Smooth muscle cell of the brain vasculature (primary cell): ENCODE data around the gene SIM2.

Experiments used
- DNase-seq: peaks from one replicate; pipeline ENCODE4 v3.0.0-alpha.2; 2012; ENCODE audit warnings: low read depth, low spot score

Gene SIM2

DNA sequence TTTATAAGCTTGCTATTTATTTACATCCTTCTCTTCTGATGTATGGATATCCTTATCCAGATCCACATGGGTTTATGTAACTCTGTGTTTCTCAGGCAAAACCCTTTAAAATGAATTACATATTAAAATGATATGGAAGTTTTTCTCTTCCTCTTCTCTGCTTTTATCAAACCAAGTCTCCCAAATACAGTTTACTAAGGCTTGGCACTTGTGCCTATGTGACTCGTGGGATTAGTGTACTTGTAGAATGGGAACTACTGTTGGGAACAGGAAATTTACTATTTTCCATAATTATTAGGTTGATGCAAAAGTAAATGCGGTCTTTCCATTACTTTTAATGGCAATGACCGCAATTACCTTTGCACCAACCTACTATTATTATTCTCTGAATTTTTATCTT lies 14.8 kb downstream of the SIM2 start:
- DNase-seq = no peak

DNA sequence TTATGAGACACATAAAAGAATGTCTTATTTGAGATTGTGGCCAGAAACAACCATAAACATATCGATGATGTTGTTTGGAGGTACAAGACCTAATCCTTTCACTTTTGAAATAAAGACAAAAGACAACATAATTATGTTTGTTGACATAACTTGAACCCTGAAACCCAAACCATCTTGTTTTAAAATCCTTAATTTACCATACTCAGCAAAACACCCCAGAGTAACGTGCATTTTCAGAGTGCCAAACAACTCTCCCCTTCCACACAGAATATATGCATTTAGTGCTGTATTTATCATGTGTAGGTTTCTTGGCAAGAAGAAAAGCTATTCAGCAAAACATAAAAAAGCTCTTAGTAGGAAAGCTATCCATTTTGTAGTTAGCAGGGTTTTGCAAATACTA lies 17.5 kb downstream of the SIM2 start:
- no peak for DNase-seq

DNA sequence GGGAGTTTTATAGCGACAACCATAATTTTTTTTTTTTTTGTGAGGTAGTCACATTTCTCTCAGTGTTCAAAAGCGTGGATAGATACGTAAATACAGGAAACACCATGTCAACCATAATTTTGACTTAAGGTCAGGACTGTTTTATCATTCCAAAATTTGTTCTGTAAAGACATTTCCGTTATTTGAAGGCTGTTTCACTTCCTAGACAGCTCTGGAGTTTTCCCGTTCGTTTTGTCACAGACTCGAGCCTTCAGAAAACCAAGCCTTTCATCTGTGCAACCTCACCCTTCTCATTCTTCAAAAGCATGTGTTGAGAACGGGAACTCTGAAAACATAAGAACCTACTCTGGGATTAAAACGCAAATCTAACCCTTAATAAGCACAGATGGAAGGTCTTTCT lies 17.9 kb downstream of the SIM2 start:
- no peak for DNase-seq

DNA sequence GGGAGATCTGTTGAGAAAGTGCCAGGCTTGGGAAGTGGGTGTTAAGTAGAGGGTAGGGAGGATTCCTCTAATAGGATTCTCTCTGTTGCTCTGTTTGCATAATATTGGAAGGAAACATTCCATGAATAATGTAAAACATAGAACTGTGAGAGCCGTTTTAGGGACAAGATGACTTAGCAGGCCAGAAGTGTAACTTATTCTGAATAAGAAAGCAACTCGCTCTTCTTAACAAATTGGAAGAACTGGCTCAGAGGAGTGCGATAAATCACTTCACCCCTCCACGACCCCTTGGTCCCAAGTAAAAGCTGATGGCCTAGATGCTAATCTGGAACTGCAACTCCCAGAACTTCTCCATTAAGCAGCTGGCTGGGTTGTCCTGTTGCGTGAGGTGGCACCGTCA lies 19.1 kb downstream of the SIM2 start:
- no peak for DNase-seq

DNA sequence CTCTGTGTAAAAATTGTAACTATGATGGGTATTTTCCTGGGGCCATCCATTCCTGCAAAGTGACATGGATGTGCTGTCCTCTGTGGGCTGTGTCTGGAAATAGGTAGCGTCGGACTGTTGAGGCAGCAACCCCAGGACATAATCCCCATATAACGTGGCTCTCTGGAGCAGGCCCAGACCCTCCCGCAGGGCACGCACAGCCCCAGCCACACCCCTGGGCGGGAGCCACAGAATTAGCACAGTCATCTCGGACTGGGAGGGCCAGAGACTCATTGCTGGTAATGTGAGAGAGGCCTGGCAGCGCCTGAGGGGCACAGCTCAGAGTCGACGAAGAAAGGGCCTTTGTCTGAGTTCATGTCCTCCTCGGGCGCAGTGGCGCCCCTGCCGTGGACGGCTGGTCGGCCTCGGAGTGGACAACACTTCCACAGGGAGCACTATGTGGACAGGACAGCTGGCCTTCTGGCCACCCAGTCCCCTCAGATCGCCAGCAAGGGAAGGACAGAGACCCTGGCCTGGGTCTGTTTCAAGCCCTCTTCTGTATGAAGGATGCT lies 20.1 kb downstream of the SIM2 start:
- no peak for DNase-seq

DNA sequence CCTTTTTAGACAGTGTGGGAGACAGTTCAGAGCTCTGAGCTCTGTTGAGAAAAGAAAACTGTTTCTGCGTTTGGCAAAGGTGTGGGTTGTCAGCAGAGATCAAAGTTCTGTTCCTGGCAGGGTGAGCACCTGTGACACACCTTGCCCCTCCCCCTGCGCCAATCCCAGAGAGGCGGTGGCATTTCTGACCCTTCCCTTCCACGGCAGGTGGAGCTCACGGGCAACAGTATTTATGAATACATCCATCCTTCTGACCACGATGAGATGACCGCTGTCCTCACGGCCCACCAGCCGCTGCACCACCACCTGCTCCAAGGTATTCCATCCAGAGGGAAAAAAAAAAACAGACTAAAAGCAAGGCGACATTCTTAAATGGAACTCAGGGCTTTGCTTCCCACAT lies 20.7 kb downstream of the SIM2 start:
- no peak for DNase-seq

DNA sequence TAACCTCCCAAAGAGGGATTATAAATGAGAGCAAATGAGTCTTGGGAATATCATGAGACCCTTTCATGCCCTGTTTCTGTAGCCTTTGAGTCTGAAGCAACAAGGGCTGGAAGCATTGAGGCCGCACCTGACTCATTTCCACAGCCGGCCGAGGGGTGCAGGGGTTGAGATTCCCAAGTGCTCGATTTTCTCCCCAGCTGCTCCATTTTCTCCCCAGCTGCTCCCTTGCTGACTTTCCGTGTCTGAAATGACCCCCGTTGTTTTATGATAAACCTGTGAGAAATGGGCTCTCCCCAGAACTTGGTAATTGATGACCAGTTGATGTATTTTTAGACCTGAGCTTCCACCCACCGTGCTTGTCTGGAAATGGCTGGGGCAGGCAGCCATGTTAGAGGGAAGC lies 22.9 kb downstream of the SIM2 start:
- no peak for DNase-seq

DNA sequence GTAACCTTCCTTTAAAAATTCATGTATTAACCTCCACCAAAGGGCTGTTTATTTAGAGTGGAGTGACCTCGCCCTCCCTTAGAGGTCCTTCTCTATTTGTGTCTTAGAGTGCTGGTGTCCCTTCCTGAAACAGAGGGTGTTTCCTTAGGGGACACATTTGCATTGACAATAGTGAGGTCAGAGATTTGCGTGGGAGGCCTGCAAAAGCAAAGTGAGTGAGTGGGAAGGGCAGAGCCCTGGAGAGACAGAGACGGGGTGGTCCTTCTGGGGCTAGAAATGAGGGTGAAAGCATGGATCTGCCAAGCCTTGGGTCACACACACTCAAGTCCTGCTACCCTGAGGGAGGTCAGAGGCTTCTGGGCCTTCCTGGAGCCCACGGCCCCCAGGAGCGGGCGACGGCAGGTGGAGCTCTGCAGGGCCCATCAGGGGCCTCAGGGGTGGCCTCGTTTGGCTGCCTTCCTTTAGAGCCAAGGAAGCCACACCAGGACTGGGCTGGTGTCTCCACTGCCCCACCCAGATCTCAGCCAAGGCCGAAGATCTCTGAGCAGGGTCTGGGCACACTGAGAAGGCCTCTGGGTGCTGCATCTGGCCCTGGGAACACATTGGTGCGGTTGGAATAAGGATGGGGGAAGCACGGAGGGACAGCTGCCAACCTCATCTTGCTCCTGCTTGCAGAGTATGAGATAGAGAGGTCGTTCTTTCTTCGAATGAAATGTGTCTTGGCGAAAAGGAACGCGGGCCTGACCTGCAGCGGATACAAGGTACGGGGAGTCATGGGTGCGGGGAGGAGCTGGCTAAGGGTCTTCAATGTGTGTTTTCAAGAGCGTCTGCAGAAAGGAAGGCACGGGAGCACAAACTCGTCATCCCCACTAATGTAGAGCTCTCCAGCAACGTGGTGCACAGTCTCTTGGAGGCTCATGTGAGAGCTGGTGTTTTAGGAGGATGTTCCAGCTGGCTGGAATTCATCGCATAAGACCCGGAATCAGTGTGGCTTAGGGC lies 23.8 kb downstream of the SIM2 start:
- no peak for DNase-seq

DNA sequence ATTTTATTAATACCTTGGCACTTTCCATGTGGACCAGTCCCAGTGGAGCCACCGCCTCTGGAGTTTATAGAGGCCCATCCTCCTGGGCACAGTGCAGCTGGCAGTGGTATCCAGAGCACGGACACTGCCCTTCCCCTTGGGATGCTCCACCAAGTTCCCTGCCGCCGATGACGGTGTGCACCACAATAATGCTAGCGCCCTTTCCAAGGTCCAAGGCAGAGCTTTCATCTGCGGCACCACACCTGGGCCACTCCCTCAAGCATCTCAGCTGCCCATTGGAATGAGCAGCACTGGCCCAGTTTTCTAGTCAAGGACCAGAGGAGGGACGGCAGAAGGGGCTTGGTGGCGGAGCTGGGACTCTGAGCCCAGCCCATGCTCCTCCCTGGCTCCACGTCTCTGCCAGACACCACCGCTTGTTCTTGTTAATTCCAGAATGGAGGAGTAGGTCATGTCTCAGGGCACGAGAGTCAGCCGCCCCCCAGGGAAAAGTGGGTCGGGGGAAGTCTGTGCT lies 24.5 kb downstream of the SIM2 start:
- no peak for DNase-seq

DNA sequence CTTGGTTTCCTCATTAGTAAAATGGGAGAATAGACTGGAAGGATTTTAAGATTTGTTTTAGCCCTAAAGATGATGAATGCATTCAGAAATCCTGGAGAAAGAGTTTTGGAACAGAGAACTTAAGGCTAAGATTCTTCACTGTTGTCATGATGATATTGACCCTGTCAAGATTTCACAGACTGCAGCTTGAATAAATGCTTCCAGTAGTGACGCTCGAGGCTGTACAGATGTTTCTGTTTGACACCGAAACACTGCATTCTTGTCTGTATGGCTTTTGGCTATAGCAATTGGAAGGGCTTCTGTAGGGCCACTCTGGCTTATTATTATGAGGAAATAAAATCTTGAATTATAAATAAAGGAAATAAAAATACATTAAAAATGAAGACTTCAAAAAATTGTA lies 25.7 kb downstream of the SIM2 start:
- no peak for DNase-seq

DNA sequence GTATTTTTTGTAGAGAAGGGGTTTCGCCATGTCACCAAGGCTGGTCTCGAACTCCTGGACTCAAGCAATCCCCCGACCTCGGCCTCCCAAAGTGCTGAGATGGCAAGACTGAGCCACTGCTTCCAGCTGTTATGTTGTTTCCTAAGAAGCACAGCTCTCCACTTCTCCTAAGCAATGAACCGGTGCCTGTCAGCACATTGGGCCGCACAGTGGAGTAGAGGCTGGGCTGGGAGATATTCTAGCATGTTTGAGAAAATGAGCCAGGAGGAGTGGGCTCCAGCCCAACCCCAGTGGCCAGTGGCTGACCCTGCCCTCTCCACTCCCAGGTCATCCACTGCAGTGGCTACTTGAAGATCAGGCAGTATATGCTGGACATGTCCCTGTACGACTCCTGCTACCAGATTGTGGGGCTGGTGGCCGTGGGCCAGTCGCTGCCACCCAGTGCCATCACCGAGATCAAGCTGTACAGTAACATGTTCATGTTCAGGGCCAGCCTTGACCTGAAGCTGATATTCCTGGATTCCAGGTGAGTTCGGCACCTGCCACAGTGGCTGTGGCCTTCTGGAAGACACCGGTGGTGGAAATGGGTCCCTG lies 27.0 kb downstream of the SIM2 start:
- DNase-seq = no peak

DNA sequence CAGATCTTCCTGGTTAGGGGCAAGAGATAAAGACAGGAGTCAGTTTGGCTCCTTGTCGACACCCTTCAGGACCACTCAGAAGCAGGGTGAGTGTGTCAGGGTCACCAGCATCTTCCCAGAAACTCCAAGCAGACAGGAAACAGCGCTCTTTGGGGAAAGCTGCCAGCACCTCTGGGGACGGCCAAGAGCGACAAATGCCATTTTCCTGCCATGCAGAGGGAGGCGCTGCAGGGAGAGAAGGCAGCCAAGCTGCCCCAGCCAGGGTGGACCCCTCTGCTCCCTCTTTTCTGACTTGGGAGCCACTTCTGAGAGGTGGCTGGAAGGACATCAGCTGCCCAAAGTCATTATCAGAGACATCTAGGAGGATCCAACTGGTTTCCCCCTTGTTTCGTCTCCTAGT lies 29.0 kb downstream of the SIM2 start:
- no peak for DNase-seq

DNA sequence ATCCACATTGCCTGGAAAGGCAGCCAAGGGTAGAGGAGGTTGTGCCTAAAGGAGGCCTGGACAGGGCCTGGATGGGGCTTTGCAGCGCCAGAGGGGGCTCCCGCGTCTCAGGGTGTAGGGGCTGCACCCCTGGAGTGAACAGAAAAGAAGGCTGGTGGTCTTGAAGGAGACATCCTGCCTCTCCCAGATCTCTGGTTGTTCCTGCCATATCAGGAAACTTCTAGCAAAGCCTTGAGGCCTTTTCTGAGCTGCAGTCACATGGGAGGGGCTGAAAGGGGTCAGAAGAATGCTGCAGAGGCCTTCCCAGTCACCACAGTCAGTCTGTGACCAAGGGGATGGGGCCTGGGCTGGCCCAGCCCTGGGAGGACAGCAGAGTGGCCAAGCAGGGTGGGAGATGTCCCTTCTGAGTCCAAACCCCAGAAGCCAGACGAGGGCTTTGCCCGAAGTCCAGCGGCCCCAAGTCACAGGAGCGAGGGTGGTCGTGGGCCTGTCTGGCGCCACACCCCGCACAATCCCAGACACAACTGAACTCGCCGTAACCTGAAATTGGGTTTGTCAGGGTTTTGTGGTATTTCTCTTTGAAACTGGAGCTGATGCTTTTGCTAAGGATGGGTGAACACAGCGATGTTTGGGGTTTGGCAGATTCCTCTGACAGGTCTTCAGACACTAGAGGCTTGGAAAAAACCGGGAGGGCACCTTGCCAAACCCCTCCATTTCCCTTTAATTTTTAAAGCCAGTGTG lies 29.6 kb downstream of the SIM2 start:
- no peak for DNase-seq

DNA sequence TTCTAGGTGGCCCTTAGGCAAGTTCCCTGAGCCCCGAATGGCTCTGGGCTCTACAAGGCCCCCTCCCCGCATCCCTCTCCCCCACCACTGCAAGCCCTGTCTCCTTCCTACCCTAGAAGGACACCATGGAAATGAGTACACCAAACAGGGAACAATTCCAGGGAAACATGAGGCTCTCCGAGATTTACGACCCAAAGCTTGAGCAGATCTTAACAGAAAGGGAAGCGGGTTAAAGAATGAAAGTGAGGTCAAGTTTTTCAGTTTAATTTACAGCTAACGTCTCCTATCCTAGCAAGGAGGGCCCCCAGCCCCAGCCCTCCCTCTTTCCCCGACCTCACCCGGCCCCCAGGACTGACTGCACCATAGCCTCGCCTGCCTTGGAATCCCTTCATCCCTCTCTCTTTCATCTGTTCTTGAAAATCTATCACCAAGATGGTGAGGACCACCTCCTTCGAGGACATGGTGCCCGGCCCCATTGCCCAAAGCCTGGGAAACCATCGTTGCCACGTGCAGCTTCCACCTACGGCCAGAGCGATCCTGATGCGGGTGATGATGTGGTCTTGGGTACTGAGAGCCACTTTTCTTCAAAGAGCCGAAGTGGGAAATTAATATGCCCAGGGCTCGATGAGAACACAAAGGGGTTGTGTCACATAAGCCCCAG lies 30.5 kb downstream of the SIM2 start:
- DNase-seq = no peak

DNA sequence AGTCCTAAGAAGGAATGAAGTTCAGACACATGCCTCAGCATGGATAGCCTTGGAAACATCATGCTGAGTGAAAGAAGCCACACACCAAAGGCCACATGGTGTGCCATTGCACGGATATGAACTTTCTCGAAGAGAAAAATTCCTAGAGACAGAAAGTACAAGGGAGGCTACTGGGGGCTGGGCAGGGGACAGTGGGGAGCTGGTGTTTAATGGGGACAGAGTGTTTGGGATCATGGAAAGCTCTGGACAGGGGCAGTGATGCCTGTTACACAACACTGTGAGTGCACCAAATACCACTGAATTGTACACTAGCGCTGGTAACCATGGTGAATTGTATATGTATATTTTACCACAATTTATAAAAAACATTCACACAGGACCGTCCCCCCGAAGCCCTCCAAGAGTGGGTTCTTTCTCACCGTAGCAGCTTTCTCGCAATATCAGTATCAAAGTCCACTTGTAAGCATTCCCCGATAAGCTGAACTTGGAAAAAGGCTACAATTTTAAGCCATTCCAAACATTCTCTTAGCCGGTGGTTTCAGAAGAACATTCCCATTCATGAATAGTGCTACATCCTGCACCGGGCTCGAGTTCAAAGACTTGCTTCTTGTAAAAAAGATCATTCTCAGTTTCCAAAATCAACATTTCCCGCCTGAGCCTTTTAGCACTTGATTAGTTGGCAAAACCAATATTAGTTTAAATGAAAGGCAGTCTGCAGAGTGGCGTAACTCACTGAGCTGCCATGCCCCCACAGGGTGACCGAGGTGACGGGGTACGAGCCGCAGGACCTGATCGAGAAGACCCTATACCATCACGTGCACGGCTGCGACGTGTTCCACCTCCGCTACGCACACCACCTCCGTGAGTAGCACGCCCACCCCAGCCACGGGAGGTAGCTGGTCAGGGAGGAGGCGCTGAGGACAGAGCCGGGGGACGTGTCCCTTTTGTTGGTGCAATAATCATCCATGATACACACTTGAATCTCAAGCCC lies 31.7 kb downstream of the SIM2 start:
- no peak for DNase-seq

DNA sequence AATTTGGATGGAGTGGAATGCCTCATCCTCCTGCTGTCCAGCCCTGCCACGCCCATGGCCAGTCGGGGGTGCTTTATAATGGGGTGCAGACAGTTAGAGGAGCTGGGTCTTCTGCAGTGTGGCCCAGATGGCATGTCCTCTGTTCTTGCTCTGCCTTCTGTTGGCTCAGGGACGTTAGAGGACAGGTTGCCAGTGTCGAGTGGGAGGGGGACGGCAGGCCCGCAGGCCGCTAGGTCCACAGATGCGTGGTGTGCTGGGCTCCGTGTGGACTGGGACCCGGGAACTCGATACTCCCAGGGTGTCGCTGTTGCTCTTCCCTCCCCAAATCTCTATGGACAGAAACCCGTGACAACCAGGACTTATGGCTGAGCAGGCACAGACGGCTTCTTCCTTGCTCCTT lies 33.3 kb downstream of the SIM2 start:
- no peak for DNase-seq

DNA sequence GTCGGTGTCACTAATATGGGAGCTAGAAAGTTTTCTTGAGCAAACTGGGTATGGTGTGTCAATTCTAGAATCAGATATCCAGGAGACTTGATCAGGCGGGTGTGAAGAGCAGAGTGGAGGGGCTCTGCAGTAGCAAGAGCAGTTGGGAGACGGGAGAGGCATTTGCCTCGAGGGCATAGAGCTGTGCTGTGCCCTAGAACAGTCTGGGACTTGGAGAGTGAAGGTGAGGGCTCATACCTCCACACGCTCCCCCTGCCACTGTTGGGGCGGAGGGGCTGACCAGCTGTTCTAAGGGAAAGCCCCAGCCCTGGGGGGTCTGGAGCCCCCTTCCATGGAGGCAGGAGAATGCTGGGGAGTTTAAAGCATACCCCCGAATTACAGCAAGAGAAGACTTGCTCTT lies 33.8 kb downstream of the SIM2 start:
- no peak for DNase-seq

DNA sequence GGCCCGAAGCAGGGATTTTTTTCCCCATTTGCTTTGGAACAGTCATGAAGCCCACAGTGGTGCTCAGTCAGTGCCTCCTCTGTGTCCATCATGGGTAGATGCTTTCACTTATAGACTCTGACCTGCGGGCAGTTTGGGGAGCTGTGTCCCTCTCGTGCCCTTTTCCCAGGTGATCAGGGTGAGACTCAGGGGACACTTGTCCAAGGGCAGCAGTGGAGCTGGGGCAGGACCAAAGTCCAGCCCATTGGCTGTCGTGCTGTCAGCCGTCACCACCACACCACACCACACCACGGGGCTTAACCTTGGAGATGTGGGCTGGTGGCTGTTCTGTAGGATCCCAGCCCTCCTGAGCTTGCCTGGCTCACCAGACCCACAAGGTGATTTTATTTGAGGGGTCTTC lies 34.9 kb downstream of the SIM2 start:
- no peak for DNase-seq

DNA sequence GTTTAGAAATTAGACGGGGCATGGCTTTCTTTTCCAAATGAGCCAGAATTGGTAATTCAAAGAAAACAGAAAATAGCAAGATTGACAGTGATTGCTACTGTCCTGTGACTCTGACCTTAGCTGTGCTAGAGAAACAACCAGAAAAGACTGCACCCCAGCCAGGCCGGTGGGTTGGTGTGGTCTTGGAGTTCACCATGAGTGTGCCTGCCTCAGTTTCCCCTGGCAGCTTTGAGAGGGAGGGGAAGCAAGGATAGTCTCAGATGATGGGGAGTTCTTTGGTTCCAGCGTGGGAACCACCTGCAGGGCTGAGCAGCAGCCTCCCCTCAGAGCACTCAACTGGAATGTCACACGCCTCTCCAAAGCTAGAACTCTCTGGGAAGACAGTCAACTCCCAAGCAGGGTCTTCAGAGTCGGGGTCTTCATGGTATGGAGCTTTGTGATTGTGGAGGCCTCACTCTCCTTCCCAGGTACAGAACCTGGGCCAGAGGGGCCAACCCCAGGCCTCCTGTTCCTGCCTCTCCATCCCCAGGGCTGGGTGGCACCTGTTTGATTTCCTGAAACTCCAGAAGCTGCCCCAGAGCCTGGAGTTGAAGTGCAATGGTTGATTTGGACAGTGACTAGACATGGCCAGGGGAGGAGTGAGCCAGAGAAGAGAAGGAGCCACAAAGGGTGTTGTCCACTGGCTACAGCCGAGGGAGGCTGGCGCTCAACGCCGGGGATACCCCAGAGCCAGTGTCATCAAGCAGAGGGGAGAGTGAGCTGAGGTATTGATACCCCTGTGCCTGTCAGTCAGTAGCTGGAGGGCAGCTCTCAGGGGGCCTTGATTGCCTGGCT lies 35.7 kb downstream of the SIM2 start:
- no peak for DNase-seq

DNA sequence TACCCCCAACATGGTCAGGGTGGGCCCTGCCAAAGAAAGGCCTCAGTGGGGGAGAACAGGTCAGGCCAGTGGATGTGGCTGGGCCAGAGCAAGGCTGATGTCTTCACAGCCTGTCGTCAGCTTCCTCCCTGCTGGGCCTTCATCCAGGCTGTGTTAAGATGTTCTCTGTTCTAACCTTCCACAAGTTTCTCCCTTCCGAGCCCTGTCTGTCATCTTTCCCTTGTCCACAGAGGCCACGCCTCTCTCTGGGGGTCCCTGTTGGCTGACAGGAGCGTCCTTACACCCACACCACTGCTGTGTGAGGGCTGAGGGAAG lies 36.2 kb downstream of the SIM2 start:
- DNase-seq = no peak
